ENCODE data around the gene MYL3.

The MYL3 gene

GRCh38 chr3:46899151-46900006, 36.1 kb upstream of the MYL3 start:
- DNase-seq (ENCODE audit: low read depth in 2 of 2) = no peak

GRCh38 chr3:46898321-46899150, 35.3 kb upstream of the MYL3 start:
- no peak for DNase-seq (ENCODE audit: low read depth in 2 of 2)

GRCh38 chr3:46897829-46898320, 34.6 kb upstream of the MYL3 start:
- DNase-seq (ENCODE audit: low read depth in 2 of 2) = no peak

- DNase-seq (ENCODE audit: low read depth in 2 of 2) = no peak
Observed at GRCh38 chr3:46897031-46897430, 33.8 kb upstream of the MYL3 start.

- no peak for DNase-seq (ENCODE audit: low read depth in 2 of 2)
Observed at GRCh38 chr3:46896386-46896785, 33.1 kb upstream of the MYL3 start.

GRCh38 chr3:46895761-46896160, 32.5 kb upstream of the MYL3 start:
- no peak for DNase-seq (ENCODE audit: low read depth in 2 of 2)

GRCh38 chr3:46895204-46895660, 32.0 kb upstream of the MYL3 start:
- DNase-seq (ENCODE audit: low read depth in 2 of 2) = peak; percentile 58 to 66

- DNase-seq (ENCODE audit: low read depth in 2 of 2) = no peak
Observed at GRCh38 chr3:46894256-46894655, 31.0 kb upstream of the MYL3 start.

GRCh38 chr3:46893763-46894162, 30.5 kb upstream of the MYL3 start:
- no peak for DNase-seq (ENCODE audit: low read depth in 2 of 2)

- DNase-seq (ENCODE audit: low read depth in 2 of 2) = no peak
Observed at GRCh38 chr3:46893146-46893748, 30.0 kb upstream of the MYL3 start.

GRCh38 chr3:46892285-46893145, 29.3 kb upstream of the MYL3 start:
- no peak for DNase-seq (ENCODE audit: low read depth in 2 of 2)

GRCh38 chr3:46891132-46891531, 27.9 kb upstream of the MYL3 start:
- no peak for DNase-seq (ENCODE audit: low read depth in 2 of 2)

- no peak for DNase-seq (ENCODE audit: low read depth in 2 of 2)
Observed at GRCh38 chr3:46890132-46890531, 26.9 kb upstream of the MYL3 start.

GRCh38 chr3:46889381-46890110, 26.3 kb upstream of the MYL3 start:
- no peak for DNase-seq (ENCODE audit: low read depth in 2 of 2)

GRCh38 chr3:46888705-46889104, 25.5 kb upstream of the MYL3 start:
- DNase-seq (ENCODE audit: low read depth in 2 of 2) = no peak

GRCh38 chr3:46887980-46888494, 24.8 kb upstream of the MYL3 start:
- DNase-seq (ENCODE audit: low read depth in 2 of 2) = no peak

- DNase-seq (ENCODE audit: low read depth in 2 of 2) = no peak
Observed at GRCh38 chr3:46885612-46886011, 22.4 kb upstream of the MYL3 start.

GRCh38 chr3:46884929-46885328, 21.7 kb upstream of the MYL3 start:
- no peak for DNase-seq (ENCODE audit: low read depth in 2 of 2)

- no peak for DNase-seq (ENCODE audit: low read depth in 2 of 2)
Observed at GRCh38 chr3:46884427-46884826, 21.2 kb upstream of the MYL3 start.

GRCh38 chr3:46883830-46884185, 20.6 kb upstream of the MYL3 start:
- no peak for DNase-seq (ENCODE audit: low read depth in 2 of 2)

All from stimulated activated CD8-positive, alpha-beta memory T cell treated with anti-CD3 and anti-CD28 coated beads, Interleukin-2, amount 100 ng/mL, for 1 hour (primary cell).